Measurements from ENCODE around the gene GPR17.

DNA sequence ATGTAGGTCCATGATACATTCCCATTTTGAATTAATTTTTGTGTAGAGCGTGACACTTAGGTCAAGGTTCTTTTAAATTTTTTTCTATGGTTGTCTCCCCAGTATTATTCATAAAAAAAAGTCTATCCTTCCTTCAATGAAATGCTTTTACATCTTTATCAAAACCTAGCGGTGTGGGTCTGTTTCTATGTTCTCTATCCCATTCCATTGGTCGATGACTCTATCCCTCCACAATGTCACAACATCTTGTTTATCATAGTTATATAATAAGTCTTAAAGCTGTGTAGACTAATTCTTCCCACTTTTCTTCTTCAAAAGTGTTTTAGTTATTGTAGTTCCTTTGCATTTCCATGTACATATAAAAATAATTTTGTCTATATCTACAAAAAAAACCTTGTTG lies 47.2 kb upstream of the GPR17 start:
- TF ChIP-seq, protein P1, sequence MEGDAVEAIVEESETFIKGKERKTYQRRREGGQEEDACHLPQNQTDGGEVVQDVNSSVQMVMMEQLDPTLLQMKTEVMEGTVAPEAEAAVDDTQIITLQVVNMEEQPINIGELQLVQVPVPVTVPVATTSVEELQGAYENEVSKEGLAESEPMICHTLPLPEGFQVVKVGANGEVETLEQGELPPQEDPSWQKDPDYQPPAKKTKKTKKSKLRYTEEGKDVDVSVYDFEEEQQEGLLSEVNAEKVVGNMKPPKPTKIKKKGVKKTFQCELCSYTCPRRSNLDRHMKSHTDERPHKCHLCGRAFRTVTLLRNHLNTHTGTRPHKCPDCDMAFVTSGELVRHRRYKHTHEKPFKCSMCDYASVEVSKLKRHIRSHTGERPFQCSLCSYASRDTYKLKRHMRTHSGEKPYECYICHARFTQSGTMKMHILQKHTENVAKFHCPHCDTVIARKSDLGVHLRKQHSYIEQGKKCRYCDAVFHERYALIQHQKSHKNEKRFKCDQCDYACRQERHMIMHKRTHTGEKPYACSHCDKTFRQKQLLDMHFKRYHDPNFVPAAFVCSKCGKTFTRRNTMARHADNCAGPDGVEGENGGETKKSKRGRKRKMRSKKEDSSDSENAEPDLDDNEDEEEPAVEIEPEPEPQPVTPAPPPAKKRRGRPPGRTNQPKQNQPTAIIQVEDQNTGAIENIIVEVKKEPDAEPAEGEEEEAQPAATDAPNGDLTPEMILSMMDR (IDR thresholded peaks at IDR 0.05): no peak
- TF ChIP-seq POLR2AphosphoS5 (IDR thresholded peaks at IDR 0.05) (no peak), EP300 (IDR thresholded peaks at IDR 0.05) (no peak)

Measured in suprapubic skin (tissue), 4 donors.